ENCODE results near the gene DECR2. TPM values are rescaled to one million over a fixed set of nuclear protein-coding genes. Genes with fewer than 3 reads are reported as not detected.
A peak's percentile ranks its signal among the peaks of the same experiment; 100 is the strongest.

Gene DECR2
- total and polyA plus RNA-seq, 2 of the 13 experiments (the other 11 are each of a cell fraction or from before 2014, with no cell fraction given): 36.3 to 44.6 TPM

DNA sequence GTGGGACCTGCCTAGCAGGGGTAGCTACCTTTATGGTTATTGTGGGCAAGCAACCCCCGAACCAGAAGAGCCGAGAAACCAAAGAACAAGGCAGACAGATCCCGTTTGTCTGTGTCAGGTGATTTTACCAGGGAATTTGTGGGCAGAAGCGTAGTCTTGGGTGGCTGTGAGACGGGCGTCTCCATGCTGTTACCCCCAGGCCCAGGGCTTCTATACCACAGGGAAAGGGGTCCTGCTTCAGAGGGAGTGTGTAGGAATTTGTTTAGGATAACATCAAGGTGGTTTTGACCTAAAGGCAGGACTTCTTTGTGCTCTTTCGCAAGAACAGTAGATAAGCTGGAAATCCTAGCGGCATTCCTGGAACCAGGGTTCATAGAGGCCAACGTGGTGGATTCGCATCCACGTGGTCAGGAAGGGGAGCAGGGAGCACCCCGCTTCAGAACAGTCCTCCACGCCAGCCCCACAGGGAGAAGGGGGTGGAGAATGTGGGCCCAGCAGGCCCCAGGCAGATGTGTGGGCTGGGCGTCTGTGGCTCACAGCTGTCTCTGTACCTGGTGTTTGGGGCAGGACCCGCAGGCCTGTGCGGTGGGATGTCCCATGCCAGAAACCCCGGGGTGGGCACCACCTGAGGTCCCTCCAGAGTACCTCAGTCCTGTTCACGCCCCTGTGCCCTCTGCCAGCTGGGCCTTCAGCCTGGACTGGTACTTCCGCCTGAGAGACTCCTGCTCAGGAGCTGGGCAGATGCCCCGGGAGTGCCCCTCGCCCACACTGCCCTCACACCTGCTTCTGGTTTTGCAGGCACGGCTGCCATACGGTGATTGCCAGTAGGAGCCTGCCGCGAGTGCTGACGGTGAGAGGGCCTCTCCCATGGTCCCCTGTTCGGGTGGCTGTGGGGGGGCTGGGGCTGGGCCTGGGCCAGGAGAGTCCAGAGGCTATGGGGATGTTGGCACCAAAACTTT is 4.1 kb downstream of the DECR2 start (continued):
- TF ChIP-seq, protein P1, sequence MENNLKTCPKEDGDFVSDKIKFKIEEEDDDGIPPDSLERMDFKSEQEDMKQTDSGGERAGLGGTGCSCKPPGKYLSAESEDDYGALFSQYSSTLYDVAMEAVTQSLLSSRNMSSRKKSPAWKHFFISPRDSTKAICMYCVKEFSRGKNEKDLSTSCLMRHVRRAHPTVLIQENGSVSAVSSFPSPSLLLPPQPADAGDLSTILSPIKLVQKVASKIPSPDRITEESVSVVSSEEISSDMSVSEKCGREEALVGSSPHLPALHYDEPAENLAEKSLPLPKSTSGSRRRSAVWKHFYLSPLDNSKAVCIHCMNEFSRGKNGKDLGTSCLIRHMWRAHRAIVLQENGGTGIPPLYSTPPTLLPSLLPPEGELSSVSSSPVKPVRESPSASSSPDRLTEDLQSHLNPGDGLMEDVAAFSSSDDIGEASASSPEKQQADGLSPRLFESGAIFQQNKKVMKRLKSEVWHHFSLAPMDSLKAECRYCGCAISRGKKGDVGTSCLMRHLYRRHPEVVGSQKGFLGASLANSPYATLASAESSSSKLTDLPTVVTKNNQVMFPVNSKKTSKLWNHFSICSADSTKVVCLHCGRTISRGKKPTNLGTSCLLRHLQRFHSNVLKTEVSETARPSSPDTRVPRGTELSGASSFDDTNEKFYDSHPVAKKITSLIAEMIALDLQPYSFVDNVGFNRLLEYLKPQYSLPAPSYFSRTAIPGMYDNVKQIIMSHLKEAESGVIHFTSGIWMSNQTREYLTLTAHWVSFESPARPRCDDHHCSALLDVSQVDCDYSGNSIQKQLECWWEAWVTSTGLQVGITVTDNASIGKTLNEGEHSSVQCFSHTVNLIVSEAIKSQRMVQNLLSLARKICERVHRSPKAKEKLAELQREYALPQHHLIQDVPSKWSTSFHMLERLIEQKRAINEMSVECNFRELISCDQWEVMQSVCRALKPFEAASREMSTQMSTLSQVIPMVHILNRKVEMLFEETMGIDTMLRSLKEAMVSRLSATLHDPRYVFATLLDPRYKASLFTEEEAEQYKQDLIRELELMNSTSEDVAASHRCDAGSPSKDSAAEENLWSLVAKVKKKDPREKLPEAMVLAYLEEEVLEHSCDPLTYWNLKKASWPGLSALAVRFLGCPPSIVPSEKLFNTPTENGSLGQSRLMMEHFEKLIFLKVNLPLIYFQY (CRISPR knock-in tag; IDR thresholded peaks at IDR 0.05; ENCODE audit: borderline replicate concordance): peak; percentile 68; the same call in 1 of the 2 replicates
- no peak for TF ChIP-seq ZNF292 (CRISPR knock-in tag; IDR thresholded peaks at IDR 0.05; ENCODE audit: borderline replicate concordance, low read depth)
- TF ChIP-seq SMYD3 (CRISPR knock-in tag; IDR thresholded peaks at IDR 0.05): peak; percentile 86; the same call in 1 of the 2 replicates
- no peak for TF ChIP-seq ZNF670 (CRISPR knock-in tag; IDR thresholded peaks at IDR 0.05; ENCODE audit: borderline replicate concordance)
- no peak for TF ChIP-seq ISX (CRISPR knock-in tag; conservative IDR thresholded peaks at IDR 0.05)
- TF ChIP-seq, protein P2, sequence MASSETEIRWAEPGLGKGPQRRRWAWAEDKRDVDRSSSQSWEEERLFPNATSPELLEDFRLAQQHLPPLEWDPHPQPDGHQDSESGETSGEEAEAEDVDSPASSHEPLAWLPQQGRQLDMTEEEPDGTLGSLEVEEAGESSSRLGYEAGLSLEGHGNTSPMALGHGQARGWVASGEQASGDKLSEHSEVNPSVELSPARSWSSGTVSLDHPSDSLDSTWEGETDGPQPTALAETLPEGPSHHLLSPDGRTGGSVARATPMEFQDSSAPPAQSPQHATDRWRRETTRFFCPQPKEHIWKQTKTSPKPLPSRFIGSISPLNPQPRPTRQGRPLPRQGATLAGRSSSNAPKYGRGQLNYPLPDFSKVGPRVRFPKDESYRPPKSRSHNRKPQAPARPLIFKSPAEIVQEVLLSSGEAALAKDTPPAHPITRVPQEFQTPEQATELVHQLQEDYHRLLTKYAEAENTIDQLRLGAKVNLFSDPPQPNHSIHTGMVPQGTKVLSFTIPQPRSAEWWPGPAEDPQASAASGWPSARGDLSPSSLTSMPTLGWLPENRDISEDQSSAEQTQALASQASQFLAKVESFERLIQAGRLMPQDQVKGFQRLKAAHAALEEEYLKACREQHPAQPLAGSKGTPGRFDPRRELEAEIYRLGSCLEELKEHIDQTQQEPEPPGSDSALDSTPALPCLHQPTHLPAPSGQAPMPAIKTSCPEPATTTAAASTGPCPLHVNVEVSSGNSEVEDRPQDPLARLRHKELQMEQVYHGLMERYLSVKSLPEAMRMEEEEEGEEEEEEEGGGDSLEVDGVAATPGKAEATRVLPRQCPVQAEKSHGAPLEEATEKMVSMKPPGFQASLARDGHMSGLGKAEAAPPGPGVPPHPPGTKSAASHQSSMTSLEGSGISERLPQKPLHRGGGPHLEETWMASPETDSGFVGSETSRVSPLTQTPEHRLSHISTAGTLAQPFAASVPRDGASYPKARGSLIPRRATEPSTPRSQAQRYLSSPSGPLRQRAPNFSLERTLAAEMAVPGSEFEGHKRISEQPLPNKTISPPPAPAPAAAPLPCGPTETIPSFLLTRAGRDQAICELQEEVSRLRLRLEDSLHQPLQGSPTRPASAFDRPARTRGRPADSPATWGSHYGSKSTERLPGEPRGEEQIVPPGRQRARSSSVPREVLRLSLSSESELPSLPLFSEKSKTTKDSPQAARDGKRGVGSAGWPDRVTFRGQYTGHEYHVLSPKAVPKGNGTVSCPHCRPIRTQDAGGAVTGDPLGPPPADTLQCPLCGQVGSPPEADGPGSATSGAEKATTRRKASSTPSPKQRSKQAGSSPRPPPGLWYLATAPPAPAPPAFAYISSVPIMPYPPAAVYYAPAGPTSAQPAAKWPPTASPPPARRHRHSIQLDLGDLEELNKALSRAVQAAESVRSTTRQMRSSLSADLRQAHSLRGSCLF (CRISPR knock-in tag; IDR thresholded peaks at IDR 0.05; ENCODE audit: borderline replicate concordance): no peak
- no peak for TF ChIP-seq TBL1XR1 (IDR thresholded peaks at IDR 0.05; ENCODE audit: borderline replicate concordance, low read length, partially characterized antibody)
- TF ChIP-seq, protein P3, sequence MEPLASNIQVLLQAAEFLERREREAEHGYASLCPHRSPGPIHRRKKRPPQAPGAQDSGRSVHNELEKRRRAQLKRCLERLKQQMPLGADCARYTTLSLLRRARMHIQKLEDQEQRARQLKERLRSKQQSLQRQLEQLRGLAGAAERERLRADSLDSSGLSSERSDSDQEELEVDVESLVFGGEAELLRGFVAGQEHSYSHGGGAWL (CRISPR knock-in tag; IDR thresholded peaks at IDR 0.05): peak; percentile 35; the same call in 1 of the 2 replicates
- TF ChIP-seq, protein P4, sequence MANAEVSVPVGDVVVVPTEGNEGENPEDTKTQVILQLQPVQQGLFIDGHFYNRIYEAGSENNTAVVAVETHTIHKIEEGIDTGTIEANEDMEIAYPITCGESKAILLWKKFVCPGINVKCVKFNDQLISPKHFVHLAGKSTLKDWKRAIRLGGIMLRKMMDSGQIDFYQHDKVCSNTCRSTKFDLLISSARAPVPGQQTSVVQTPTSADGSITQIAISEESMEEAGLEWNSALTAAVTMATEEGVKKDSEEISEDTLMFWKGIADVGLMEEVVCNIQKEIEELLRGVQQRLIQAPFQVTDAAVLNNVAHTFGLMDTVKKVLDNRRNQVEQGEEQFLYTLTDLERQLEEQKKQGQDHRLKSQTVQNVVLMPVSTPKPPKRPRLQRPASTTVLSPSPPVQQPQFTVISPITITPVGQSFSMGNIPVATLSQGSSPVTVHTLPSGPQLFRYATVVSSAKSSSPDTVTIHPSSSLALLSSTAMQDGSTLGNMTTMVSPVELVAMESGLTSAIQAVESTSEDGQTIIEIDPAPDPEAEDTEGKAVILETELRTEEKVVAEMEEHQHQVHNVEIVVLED (CRISPR knock-in tag; IDR thresholded peaks at IDR 0.05; ENCODE audit: borderline replicate concordance): peak; percentile 49; the same call in 1 of the 2 replicates
- TF ChIP-seq, protein P5, sequence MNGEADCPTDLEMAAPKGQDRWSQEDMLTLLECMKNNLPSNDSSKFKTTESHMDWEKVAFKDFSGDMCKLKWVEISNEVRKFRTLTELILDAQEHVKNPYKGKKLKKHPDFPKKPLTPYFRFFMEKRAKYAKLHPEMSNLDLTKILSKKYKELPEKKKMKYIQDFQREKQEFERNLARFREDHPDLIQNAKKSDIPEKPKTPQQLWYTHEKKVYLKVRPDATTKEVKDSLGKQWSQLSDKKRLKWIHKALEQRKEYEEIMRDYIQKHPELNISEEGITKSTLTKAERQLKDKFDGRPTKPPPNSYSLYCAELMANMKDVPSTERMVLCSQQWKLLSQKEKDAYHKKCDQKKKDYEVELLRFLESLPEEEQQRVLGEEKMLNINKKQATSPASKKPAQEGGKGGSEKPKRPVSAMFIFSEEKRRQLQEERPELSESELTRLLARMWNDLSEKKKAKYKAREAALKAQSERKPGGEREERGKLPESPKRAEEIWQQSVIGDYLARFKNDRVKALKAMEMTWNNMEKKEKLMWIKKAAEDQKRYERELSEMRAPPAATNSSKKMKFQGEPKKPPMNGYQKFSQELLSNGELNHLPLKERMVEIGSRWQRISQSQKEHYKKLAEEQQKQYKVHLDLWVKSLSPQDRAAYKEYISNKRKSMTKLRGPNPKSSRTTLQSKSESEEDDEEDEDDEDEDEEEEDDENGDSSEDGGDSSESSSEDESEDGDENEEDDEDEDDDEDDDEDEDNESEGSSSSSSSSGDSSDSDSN (CRISPR knock-in tag; IDR thresholded peaks at IDR 0.05): peak; percentile 57

All from HepG2 (cell line).